ENCODE results near the gene SLC25A26.

SLC25A26 gene

GRCh38 chr3:66379565-66379964 lies 158.8 kb downstream of the SLC25A26 start:
- no peak for DNase-seq

DNA sequence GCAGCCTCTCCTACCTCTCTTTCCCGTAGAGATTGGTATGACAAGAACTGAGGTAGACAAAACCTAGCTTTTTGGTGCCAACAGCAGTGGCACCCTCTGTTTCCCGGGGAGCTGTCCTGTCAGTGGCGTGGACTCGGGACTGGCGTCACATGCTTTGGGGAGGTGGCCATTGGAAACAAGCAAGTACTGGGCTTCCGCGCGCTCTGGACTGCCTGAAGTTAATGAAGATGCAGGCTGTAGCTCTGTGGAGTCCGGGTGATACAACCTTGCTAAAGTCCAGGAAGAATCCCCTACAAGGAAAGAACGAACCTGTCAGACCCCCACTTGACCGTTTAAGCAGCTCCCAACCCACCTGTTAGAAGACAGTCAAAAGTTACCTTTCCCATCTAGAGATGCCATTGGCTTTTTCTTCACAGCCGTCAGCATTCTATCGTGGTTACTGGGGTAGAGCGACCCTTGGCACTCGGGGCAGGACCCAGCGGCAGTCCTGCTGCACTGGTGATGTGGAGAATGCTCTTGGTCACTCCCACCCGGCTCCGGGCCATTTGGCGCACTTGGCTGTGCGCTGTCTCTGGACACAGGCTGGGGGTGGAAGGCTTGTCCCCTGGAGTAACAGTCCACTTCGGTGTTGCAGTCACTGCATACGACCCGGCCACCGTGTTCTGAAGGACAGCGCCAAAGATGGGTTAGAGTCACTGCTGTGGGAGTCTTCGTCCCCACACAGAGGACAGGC lies 159.6 kb downstream of the SLC25A26 start:
- no peak for DNase-seq

DNA sequence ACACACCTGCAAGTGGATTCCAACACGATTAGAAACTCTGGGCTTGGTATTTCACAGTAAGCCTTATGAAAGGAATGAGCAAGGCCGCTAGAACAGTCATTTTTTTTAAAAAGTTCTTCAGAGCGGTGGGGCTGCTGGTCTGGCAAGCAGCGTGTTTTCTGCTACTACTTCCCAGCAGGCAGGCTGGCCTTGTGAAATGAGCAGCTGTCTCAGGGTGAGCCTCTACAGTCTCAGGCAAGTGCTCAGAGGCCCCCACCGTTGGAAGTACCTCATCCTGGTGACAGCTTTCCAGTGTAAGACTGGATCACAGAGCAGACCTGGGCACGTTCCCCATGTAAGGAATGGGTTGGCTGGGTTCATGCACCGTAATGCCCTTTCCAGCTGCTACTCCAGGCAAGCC lies 160.8 kb downstream of the SLC25A26 start:
- DNase-seq, result no peak

GRCh38 chr3:66382142-66382541 lies 161.3 kb downstream of the SLC25A26 start:
- DNase-seq, result no peak

DNA sequence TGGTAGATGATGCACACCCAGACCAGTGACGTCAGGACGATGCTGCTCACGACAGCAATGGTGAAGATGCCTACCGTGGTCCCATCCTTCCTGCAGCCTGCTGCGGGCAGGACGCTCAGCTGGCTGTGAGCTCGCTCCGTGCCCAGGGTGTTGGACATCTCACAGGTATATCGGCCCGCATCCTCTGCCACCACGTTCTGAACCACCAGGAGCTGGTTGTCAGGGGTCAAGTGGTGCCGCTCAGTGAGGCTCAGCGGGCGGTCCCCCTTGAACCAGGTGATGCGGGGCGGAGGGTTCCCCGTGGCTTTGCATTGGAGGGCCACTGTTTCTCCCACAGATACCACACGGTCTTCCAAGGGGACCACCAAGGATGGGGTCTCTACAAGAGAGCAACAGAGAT lies 162.2 kb downstream of the SLC25A26 start:
- no peak for DNase-seq

- DNase-seq, result no peak
Measured at GRCh38 chr3:66383998-66384745, 163.4 kb downstream of the SLC25A26 start.

DNA sequence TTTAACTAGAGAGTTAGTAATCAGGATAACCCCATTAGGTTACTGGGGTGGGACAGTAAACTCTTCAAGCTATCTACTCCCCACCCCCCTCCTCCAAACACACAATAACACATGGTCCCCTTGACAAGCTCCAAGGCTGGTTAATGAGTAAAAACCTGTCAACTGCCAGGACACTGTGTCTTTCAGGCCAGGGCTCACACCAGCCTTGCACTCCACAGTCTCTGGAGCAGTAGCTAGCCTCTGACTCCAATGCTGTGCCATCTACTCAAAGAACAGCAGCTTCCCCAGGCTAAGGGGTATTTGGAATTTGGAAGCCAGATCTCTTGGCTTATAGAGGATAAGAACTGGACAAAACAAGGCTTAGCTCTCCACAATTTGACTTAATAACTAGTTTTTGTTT lies 164.3 kb downstream of the SLC25A26 start:
- no peak for DNase-seq

- no peak for DNase-seq
Measured at GRCh38 chr3:66386011-66386924, 165.5 kb downstream of the SLC25A26 start.

GRCh38 chr3:66386925-66387650 lies 166.3 kb downstream of the SLC25A26 start:
- DNase-seq, result no peak

DNA sequence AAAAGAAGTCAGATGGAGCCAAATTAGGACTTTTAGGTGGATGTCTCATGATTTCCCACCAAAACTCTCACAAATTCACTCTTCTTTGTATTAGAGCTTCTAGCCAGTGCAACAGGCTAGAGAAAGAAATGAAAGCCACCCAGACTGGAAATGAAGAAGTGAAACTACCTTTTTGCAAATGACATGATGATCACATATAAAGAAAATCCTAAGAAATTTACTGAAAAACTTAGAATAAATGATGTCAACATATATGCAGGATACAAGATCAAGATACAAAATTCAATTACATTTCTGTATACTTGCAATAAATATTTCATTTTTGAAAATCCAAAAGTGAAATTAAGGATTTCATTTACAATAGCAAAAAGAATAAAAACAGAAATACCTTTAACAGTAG lies 169.2 kb downstream of the SLC25A26 start:
- DNase-seq, result no peak

- DNase-seq, result no peak
Measured at GRCh38 chr3:66392512-66392911, 171.7 kb downstream of the SLC25A26 start.

- no peak for DNase-seq
Measured at GRCh38 chr3:66392966-66393332, 172.1 kb downstream of the SLC25A26 start.

- no peak for DNase-seq
Measured at GRCh38 chr3:66393333-66394005, 172.7 kb downstream of the SLC25A26 start.

DNA sequence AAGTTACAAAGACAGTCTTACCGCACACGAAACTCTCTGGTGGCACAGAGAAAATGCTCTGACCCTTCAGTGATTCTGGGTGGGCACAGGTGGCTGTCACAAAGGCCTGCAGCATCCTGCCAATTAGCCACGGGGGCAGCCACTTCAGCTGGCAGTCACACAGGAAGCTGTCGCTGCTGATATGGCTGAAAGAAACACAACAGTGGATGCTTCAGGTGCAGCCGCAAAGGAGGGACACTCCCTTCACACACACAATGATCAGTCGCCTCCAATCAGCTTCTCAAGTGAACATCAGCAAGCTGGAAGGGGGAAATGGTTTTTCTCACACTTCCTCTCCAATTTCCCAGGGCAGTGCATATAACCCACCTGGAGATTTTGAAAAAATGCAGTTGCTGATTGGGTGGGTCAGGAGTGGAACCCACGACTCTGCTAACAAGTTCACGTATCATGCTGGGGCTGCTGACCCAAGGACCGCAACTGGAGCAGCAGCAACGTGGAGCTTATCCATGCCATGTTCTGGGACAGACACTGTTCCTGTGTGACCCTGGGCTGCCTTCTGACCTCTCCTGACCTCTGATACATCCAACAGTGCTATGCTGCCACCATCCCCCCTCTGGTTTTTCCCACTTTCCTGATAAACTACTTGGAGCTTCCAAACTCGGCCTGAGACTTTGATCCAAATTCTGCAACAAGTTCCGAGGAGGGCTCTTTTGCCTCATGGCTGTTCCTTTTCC lies 173.4 kb downstream of the SLC25A26 start:
- DNase-seq, result no peak

DNA sequence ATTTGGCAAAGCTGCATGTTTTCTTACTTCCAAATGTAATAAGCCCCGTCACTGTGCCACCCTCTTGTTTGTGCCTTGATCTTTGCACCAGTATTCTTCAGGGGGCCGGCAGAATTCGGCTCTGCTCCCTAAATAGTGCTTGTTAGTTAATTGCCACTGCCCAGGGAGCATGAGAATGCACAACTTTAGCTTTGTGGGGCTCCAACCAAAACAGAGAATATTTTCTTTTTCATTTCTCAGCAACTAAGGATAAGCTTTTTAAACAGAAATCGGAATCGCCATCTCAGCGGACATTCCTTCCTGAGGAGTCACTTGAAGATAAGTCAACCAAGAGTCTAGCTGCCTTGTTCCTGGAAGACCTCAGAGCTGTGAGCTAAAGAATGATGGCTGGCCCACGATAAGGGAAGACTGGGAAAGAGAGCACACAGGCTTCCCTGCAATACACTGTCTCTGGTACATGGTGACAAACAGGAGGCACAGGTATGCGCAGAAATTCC lies 174.0 kb downstream of the SLC25A26 start:
- no peak for DNase-seq

DNA sequence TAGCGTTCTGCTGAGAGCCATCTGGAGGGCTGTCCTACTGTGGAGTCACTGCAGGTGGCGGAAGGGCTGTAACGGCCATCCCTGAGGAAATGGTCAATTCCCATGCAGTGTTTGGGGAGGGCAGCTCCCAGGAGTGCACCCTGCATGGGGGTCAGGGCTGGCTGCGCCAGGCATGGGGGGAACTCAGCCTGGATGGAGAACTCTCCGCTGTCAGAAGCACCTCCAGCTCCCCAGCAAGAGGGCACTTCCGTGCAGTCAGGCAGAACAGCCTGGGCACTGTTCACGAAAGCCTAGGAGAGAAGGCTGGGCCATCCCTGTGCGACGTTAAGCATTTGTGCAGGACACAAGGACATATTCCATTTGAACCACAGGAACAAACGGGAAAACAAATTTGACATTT lies 174.8 kb downstream of the SLC25A26 start:
- DNase-seq, result no peak

DNA sequence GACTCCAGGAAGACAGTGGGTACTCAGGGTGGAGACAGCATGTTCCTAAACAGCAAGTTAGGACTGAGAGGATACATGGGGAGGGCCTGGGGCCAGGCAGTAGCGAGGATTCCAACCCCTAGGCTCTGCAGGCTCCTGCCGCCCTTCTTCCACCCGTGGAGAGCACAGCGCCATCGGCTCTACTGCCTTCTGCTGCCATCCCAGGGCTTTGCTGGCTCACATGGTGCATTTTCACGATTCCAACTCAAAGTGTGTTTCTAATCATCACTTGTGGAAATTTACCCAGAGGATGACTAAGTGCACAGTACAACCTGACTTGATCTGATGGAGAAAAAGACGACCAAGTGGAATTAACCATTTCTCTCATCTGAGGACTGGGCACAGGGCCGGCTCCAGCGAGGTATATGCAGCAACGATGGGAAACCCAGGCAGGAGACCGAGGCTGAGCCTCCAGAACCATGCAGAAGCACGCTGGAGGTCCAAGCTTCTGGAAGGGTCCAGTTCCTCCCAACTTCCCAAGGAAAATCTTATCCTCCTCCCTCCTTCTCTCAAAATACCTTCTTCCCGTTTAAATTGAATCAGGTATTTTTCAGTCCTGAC lies 175.5 kb downstream of the SLC25A26 start:
- no peak for DNase-seq

DNA sequence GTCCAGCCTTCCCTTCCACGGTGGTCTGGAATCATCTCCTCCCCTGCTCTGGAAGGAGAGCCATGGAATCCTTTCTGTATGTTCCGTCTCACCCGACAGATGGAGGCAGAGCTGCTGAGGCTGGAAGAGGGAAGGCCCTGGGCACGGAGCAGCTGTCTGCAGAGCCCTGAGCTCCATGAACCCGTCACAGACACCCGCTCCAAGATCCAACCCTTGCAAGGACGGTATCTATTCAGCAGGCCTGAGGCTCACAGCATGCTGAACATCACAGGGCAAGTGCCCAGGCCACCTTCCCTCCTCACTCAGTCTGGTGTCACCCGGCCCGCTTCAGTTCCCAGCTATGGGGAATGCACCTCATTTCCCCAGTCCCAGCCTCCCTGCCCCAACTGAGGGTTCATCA lies 176.1 kb downstream of the SLC25A26 start:
- DNase-seq, result no peak

DNA sequence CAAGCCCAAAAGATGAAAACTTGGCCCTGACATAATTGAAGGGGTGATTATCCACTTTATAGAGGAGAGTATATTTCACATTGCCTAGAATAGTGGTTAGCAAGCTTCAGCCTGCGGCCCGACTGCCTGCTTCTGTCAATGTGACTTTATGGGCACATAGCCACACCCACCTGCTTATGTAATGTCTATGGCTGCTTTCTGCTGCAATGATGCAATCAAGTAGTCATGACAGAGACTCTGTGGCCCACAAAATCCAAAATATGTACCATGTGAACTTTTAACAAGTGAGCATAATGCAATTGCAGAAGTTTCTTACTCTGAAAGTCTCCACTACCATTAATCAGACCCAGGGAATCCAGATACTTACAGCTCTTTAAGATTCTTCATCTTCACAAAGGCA lies 176.9 kb downstream of the SLC25A26 start:
- DNase-seq, result no peak

GRCh38 chr3:66398228-66399025 lies 177.6 kb downstream of the SLC25A26 start:
- DNase-seq, result no peak
